NCI-H1105 (cell line): ENCODE results near the gene TULP3.

Experiments
- DNase-seq: peaks from one replicate; lab custom pipeline; 2025; lab: John Stamatoyannopoulos, UW

The TULP3 gene

DNA sequence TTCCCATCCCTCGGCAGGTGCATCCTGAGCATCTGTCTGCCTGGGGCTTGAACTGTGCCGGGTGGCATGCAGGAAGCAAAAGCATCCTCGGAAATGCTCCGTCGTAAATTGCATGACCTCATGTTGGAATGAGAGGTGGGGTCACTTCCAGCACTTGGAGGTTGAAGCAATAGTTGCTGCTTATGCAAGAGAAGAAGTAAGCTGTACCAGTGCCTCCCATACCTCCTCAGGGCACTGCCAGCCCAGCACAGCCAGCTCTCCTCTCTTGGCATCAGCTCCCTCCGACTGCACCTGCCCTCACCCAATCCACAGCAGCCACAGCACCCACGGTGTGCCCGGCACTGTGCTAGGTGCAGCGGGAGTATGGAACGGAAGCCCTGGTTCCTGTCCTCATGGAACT, 80.1 kb downstream of the TULP3 start:
- no peak for DNase-seq

DNA sequence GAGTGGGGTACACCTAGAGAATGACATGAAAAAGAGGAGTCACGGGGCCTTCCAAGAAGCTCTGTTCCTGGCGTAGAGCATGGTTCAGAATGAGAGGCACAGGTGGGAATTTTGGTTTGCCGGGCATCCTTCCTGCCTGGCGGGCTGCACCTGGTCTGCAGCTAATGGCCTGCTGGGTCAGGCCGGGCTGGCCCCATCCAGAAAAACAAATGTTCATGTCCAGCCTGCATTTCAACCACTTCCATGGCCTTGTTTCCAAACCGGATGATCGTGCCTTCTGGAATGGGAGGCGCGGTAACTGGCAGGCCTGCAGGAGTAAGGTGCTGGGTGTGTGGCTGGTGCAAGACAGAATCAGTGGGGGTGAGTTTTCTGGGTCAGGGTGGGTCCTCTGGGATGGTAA, 82.9 kb downstream of the TULP3 start:
- DNase-seq: no peak

DNA sequence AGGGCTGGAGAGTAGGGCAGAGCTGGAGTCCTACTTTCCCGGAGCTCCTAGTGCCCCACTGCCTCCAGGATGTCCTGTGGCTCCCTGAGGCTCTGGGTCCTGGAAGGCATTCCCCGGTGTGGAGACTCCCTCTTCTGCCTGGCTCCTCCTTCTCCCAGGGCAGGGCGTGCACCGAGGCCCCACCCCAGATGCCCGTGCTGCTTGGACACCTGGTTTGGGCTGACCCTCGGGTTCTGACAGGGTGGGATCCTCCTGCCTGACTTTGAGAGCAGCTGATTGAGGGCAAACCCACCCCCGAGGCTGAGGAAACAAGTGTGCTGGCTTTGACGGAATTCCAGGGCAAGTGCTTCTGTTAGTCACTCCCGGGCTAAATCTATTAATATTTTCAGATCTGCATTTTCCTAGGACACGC, 83.9 kb downstream of the TULP3 start:
- DNase-seq: no peak

DNA sequence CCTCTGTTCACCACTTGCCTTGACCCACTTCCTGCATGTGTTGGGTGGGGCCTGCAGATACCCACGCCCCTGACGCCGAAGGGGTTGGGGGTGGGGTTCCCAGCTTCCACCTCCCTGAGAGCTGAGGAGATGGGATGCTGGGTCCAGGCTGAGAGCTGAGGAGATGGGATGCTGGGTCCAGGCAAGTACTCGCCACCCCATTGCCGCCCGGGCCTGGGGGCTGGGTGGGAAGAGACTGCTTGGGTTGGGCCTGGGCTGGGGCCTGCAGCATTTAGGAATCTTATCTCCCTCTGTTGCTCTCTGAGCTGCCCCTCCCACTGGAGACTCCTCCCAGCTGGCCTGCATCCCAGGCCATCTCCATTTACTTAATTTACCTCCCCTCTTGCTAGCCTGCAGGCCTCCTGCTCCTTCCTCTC, 85.9 kb downstream of the TULP3 start:
- DNase-seq: no peak

DNA sequence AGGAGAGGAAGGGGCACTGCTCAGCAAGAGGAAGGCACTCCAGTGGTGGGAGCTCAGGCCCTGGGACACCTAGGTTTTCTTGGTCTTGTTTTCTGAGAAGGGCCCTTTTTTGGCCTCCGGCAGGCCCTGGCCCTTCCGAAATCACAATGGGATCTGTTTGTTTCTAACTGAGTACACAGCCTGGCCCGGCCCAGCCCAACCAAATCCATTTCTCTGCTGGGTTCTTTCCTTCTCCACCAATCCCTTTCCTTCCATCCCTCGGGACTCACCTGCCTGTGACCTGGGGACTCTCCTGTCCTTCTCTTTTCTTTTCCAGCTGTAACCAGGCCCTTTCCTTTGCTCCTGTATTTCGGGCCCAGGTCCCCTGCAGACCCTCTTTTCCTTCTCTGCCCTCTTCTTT, 87.1 kb downstream of the TULP3 start:
- DNase-seq: no peak

DNA sequence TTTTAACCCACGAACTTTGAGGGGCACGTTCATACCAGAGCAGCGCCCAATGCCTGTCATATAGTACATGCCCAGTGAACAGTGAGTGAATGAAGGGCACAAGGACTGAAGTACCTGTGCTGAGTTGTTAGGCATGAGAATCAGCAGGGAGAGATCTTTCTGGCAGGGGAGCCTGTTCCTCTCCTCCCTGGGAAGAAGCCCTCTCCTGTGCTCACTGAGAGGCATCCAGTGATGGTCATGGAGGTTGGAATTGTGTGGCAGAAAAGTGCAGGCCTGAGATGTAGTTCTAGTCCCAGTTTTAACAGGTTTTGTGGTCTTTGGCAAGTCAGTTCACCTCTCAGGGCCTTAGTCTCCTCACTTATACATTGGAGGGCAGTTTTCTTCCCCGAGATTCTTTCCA, 89.1 kb downstream of the TULP3 start:
- DNase-seq: no peak

DNA sequence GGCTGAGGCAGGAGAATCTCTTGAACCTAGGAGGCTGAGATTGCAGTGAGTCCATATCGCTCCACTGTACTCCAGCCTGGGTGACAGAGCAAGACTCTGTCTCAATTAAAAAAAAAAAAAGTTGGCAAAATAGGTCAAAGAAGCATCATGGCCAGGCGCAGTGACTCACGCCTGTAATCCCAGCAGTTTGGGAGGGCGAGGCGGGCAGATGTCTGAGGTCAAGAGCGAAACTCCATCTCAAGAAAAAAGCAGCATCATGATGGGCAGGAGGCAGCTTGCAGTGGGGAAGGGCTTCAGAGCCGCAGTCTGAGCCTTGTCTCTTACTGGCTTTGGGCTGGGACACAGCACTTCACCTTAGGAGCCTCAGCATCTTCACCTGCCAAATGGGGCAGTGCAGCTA, 89.9 kb downstream of the TULP3 start:
- no peak for DNase-seq

DNA sequence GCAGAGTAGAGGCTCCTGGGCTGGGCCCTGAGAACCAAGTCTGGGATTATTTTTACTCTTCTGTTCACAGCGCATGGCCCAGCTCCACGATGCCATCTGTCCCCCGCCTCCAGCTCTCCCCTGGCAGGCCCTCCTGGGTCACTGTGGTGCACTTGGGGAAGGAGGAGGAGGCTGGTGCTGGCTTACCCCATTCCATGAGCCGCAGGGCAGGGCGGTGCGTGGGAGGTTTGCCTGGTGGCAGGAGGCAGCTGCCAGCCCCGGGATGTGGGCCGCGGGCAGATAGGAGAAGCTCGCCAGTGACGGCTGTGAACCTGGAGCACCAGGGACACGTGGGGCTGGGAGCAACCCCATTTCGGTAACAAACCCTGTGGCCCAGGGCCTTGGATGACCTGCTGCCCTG, 91.7 kb downstream of the TULP3 start:
- DNase-seq: no peak

DNA sequence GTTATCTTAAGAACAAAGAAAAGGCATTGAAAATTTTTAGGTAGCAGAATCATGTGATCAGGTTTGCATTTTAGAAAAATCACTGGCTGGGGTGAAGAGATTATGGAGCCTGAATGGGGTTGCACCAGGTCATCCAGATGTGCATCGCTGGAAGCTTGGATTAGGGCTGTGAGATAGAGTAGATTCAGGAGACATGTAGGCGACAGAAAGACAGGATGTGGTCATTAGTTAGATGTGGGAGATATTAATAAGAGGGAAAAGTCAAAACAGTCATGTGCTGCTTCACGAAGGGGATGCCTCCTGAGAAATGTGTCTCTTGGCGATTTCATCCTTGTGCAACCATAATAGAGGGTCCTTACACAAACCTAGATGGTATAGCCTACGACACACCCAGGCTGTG, 93.6 kb downstream of the TULP3 start:
- DNase-seq: no peak

DNA sequence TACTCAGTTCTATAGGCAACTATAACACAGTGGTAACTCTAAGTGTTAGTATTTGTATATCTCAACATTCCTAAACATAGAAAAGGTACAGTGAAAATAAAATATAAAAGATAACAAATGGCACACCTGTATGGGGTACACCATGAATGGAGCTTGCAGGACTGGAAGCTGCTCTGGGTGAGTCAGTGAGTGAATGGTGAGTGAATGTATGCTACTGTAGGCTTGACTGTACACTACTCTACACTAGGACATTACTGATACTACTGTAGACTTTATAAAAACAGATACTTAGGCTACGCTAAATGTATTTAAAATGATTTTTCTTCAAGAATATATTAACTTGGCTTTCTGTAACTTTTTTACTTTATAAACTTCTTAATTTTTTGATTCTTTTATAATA, 94.0 kb downstream of the TULP3 start:
- DNase-seq: no peak

DNA sequence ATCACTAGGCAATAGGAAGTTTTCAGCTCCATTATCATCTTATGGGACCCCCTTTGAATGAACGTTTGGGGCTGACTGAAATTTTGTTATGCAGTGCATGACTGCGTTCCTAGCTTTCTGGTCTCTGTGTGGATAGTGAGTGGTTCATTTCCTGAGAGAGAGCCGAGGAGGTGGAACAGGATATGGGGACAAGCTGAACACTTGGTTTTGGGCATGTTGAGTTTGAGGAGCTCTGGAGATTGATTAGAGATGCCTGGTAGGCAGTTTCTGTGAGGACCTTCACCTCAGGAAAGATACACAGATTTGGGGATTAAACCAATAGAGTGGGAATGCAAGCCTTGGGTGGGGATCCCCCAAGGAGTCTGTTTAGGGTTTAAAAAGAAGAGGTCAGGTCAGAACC, 96.2 kb downstream of the TULP3 start:
- DNase-seq: no peak

DNA sequence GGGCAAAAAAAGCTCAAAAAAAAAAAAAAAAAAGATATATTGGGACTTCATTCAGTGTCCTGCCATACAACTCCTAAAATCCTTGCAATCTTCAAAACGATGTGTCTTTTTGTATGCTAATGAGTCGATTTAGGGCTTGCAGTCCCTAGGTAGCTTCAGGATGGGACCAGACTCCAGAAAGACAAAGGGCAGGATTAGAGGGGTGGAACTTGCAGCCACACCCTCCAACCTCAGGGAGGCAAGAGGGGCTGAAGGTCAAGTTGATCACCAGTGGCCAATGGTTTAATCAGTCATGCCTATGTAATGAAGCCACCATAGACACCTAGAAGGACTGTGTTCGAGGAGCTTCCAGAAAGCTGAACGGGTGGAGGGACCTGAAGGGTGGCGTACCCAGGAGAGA, 97.8 kb downstream of the TULP3 start:
- no peak for DNase-seq
